Uterus (tissue), 4 donors: ENCODE results near the gene FLACC1. TPM values are rescaled to one million over a fixed set of nuclear protein-coding genes. Genes with fewer than 3 reads are reported as not detected.

Experiments used
- DNase-seq, 2 donors: peaks; one replicate each; pipeline ENCODE4 v3.0.0-alpha.2; 2019 to 2020
- H3K27ac ChIP-seq, 2 donors: fragments of 200-600 bp; sonication (generic); 1 replicate in 1 of 2; 2 replicates in 1 of 2; pipeline ENCODE4 v1.5.1; 2016 to 2018
- H3K27me3 ChIP-seq, 2 donors: fragments of 200-600 bp; sonication (generic); one replicate each; pipeline ENCODE4 v1.5.1; 2018 to 2019; ENCODE audit warnings: control low read depth in 1 of 2
- H3K36me3 ChIP-seq, 2 donors: fragments of 200-600 bp; sonication (generic); one replicate each; pipeline ENCODE4 v1.5.1; 2019; ENCODE audit warnings: control low read depth in 1 of 2
- H3K4me1 ChIP-seq, 2 donors: fragments of 200-600 bp; sonication (generic); one replicate each; pipeline ENCODE4 v1.5.1; 2018 to 2019; ENCODE audit warnings: control low read depth in 1 of 2
- H3K4me3 ChIP-seq, 2 donors: fragments of 200-600 bp; sonication (generic); 1 replicate in 1 of 2; 2 replicates in 1 of 2; pipeline ENCODE4 v1.5.1; 2018 to 2019; ENCODE audit warnings: mild to moderate bottlenecking in 1 of 2
- H3K9me3 ChIP-seq, 2 donors: fragments of 200-600 bp; sonication (generic); one replicate each; pipeline ENCODE4 v1.5.1; 2019; ENCODE audit warnings: control low read depth in 1 of 2
- CTCF ChIP-seq, 4 experiments: fragments of 200-600 bp in 2 of 4; fragments of 450-650 bp in 2 of 4; sonication (generic) in 2 of 4; IDR thresholded peaks; one replicate each; pipeline ENCODE4 v1.5.1; 2016 to 2019; ENCODE audit warnings: antibody characterized with exemption in 4 of 4, mild to moderate bottlenecking in 2 of 4, moderate library complexity in 1 of 4
- POLR2A ChIP-seq, 2 donors: fragments of 450-650 bp; IDR thresholded peaks; one replicate each; pipeline ENCODE4 v1.6.1; 2016; ENCODE audit warnings: antibody characterized with exemption in 2 of 2, mild to moderate bottlenecking in 1 of 2, moderate library complexity in 1 of 2
- intact Hi-C: fragments of 100-400 bp; cut with DNase I; formaldehyde crosslinking; loops from one replicate; pipeline ENCODE4 v1.15.1; 2023; ENCODE audit warnings: low total_unique reads
- total RNA-seq, 4 donors: library from RNA; depleted of rRNA in 3 of 4; stranded (reverse); fragments of >200 nt in 3 of 4; gene quantifications; one replicate each; pipeline versions ENCODE4 v1.1.0 to v1.2.4, GENCODE V29; 2014 to 2023
- donor health status: DM: yes; HTN: yes; CAD: no.

FLACC1 gene
- total RNA-seq, 4 donors from 2014 or later, result 0.26 to 2.0 (median 1.5) TPM; not detected in 1

DNA sequence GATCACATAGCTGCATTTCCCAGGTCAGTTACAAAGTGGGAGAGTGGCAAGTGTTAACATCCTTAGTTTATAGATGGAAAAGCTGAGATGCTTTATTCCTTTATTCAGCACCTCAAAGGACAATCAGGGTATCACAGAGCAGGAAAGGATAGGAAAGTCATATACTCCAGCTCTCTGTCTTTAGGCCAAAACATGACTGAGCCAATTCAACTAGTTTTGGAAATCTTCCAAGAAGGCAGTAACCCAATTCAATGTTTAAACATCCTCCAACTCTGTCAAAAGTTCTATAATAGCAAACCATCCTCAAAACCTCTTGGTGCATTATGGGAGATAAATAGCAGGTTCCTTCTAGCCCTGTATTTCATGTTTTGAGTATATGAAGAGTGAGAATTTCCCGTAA lies 71.6 kb downstream of the FLACC1 start:
- TF ChIP-seq CTCF (IDR thresholded peaks at IDR 0.05) (no peak), POLR2A (IDR thresholded peaks at IDR 0.05) (no peak)
- intact Hi-C loops, result no loop called here
- Histone ChIP-seq H3K9me3 (no peaks in the 10 kb centered on the region), H3K4me1 (no peaks in the 10 kb centered on the region), H3K27ac (no peak overlapping the region), H3K4me3 (no peak overlapping the region), H3K27me3 (no peaks in the 10 kb centered on the region), H3K36me3 (no peaks in the 10 kb centered on the region)
- DNase-seq, result no peak

DNA sequence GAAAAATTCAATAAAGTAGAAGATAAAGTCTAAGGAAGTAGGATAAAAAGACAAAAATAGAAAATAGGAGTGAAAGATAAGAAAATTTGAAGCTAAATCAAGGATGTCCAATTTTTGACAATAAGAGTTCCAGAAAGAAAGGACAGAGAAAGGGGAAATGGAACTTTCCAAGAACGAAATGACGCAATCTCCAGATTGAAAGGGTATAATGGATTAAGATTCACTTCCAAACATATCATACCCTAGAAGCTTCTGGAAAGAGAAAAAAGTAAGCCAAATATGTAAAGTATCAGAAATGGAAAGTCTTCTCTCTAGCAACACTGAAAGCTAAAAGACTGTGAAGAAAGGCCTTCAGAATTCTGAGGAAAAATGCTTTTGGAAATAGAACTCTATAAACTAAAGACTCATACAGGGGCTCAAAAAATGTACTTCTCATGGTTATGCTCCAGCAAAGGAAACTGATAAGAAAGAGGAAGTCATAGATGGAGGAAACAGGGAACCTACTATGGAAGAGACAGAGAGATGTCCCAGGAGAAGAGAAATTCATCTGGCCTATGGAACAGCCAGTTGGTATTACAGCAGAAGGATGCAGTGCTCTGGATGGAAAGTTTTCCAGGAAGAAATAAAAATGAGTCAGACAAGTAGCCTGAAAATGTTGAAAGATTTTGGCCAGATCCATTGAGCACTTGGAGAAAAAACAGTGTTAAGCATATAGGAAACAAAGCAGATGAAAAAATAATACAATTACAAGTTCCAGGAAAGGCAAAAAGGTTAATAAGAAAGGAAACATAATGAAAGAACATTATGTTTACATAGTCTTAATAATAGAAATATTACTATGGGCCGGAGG lies 76.7 kb downstream of the FLACC1 start:
- no peaks in the 10 kb centered on the region for H3K4me1 ChIP-seq
- no peaks in the 10 kb centered on the region for H3K36me3 ChIP-seq
- no peak for TF ChIP-seq POLR2A (IDR thresholded peaks at IDR 0.05)
- no peak for TF ChIP-seq CTCF (IDR thresholded peaks at IDR 0.05)
- DNase-seq, result no peak
- H3K4me3 ChIP-seq, result no peak overlapping the region
- H3K27ac ChIP-seq, result no peak overlapping the region
- intact Hi-C loops, result no loop called here
- H3K27me3 ChIP-seq, result no peaks in the 10 kb centered on the region
- H3K9me3 ChIP-seq, result no peaks in the 10 kb centered on the region

GRCh38 chr2:201279079-201279478 lies 78.1 kb downstream of the FLACC1 start:
- intact Hi-C loops, result no loop called here
- Histone ChIP-seq H3K4me1 (no peaks in the 10 kb centered on the region), H3K27me3 (no peaks in the 10 kb centered on the region), H3K36me3 (no peaks in the 10 kb centered on the region), H3K9me3 (no peaks in the 10 kb centered on the region), H3K4me3 (no peak overlapping the region), H3K27ac (no peak overlapping the region)
- DNase-seq, result no peak
- TF ChIP-seq CTCF (IDR thresholded peaks at IDR 0.05), result no peak
- TF ChIP-seq POLR2A (IDR thresholded peaks at IDR 0.05), result no peak

DNA sequence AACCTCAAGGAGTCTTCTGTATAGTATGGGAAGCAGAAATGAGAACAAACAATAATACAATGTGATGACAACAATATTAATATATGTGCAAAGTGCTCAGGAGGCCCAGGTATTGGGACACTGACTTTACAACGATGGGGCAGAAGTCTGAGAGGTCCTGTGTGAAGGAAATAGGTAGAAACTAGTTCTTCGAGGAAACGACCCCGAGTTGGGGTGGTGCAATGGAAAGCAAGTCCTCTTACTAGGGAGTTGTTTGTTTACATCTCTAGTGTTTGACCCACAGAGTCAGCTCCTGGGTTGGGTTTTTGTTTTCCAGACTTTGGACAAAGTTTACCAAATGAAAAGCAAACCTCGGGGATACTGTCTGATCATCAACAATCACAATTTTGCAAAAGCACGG lies 80.6 kb downstream of the FLACC1 start:
- intact Hi-C loops, result no loop called here
- H3K27ac ChIP-seq, result no peak overlapping the region
- H3K36me3 ChIP-seq, result no peaks in the 10 kb centered on the region

More for the DNA sequence above, 80.6 kb downstream of the FLACC1 start:
- Histone ChIP-seq H3K4me1 (no peaks in the 10 kb centered on the region), H3K27me3 (no peaks in the 10 kb centered on the region), H3K9me3 (no peaks in the 10 kb centered on the region), H3K4me3 (no peak overlapping the region)
- TF ChIP-seq CTCF (IDR thresholded peaks at IDR 0.05) (no peak), POLR2A (IDR thresholded peaks at IDR 0.05) (no peak)
- DNase-seq, result no peak
